HL-60 (cell line): ENCODE data around the gene JMJD7.

ENCODE experiments used
- GABPA ChIP-seq: IDR thresholded peaks from 2 replicates; pipeline ENCODE4 v1.6.1; 2012; ENCODE audit warnings: low read depth
- POLR2AphosphoS5 ChIP-seq: IDR thresholded peaks from 2 replicates; pipeline ENCODE4 v1.6.1; 2012; ENCODE audit warnings: low read depth
- TF ChIP-seq, protein P1 (sequence below): IDR thresholded peaks from one replicate; pipeline ENCODE4 v1.5.1; 2011; ENCODE audit warnings: low read length, control low read depth, inconsistent platforms; ENCODE audit not compliant: insufficient read depth
- TF ChIP-seq, protein P2 (sequence below): IDR thresholded peaks from 2 replicates; pipeline ENCODE4 v1.6.1; 2012; ENCODE audit warnings: low read depth; ENCODE audit not compliant: insufficient replicate concordance

DNA sequence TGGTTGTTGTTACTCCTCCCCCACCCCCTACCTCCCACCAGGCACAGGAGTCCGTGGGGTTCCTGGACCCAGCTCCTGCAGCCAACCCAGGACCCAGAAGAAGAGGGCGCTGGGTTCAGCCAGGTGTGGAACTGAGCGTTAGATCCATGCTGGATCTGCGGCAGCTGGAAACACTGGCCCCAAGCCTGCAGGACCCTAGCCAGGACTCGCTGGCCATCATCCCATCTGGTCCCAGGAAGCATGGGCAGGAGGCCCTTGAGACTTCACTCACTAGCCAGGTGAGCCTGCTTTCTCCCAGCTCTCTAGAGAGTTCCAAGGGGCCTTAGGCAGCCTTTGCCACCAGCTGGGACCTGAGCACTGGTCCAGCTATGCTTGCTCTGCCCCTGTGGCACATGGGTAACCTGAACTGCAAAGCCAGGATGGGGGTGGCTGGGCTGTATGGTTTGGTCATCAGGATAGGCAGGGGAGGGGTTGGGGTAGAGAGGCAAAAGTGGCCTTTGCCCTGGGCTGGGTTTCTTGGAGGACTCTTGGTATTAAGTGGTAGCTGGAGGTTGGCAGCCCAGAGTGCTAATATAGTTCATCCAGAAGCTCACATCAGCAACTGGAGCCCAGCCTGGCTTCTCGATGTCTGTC, 7.0 kb upstream of the JMJD7 start:
- TF ChIP-seq, protein P1, sequence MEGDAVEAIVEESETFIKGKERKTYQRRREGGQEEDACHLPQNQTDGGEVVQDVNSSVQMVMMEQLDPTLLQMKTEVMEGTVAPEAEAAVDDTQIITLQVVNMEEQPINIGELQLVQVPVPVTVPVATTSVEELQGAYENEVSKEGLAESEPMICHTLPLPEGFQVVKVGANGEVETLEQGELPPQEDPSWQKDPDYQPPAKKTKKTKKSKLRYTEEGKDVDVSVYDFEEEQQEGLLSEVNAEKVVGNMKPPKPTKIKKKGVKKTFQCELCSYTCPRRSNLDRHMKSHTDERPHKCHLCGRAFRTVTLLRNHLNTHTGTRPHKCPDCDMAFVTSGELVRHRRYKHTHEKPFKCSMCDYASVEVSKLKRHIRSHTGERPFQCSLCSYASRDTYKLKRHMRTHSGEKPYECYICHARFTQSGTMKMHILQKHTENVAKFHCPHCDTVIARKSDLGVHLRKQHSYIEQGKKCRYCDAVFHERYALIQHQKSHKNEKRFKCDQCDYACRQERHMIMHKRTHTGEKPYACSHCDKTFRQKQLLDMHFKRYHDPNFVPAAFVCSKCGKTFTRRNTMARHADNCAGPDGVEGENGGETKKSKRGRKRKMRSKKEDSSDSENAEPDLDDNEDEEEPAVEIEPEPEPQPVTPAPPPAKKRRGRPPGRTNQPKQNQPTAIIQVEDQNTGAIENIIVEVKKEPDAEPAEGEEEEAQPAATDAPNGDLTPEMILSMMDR = no peak
- no peak for TF ChIP-seq GABPA
- TF ChIP-seq, protein P2, sequence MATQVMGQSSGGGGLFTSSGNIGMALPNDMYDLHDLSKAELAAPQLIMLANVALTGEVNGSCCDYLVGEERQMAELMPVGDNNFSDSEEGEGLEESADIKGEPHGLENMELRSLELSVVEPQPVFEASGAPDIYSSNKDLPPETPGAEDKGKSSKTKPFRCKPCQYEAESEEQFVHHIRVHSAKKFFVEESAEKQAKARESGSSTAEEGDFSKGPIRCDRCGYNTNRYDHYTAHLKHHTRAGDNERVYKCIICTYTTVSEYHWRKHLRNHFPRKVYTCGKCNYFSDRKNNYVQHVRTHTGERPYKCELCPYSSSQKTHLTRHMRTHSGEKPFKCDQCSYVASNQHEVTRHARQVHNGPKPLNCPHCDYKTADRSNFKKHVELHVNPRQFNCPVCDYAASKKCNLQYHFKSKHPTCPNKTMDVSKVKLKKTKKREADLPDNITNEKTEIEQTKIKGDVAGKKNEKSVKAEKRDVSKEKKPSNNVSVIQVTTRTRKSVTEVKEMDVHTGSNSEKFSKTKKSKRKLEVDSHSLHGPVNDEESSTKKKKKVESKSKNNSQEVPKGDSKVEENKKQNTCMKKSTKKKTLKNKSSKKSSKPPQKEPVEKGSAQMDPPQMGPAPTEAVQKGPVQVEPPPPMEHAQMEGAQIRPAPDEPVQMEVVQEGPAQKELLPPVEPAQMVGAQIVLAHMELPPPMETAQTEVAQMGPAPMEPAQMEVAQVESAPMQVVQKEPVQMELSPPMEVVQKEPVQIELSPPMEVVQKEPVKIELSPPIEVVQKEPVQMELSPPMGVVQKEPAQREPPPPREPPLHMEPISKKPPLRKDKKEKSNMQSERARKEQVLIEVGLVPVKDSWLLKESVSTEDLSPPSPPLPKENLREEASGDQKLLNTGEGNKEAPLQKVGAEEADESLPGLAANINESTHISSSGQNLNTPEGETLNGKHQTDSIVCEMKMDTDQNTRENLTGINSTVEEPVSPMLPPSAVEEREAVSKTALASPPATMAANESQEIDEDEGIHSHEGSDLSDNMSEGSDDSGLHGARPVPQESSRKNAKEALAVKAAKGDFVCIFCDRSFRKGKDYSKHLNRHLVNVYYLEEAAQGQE = no peak
- no peak for TF ChIP-seq POLR2AphosphoS5
